ENCODE measurements around the gene GIMAP7. TPM values are rescaled to one million over a fixed set of nuclear protein-coding genes. Genes with fewer than 3 reads are reported as not detected.

The GIMAP7 gene
- polyA plus RNA-seq, 1 donor from 2014 or later = not detected

DNA sequence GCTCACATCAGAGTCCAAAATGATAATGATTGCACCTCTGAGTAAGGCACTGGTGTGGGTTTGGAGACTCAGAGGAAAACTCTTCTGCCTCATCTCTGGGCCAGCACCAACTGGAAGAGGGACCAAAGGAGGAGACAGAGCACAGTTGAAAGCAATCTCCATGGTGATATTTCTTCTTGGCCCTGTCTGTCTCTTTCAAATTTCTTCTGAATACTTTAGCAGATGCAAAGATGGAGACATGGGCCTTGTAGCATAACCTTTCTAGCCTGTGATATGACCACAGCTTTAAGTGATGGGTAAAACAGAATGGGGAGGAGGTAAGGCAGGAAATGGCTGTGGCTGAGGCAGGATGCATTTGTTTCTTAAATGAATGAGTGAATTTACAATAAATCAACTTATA lies 12.2 kb upstream of the GIMAP7 start:
- Histone ChIP-seq H3K9me2 (ENCODE audit: insufficient read depth, low read length) (no peaks in the 10 kb centered on the region), H3K4me2 (ENCODE audit: low read length) (no peak overlapping the region), H3K79me2 (replicated peaks; ENCODE audit: insufficient read depth, low read length) (no peaks in the 10 kb centered on the region), H3K27ac (ENCODE audit: low read length) (no peak overlapping the region), H3K9ac (ENCODE audit: low read length) (no peak overlapping the region), H2AFZ (ENCODE audit: low read depth, low read length) (no peak overlapping the region), H3K4me3 (ENCODE audit: low read length) (no peak overlapping the region), H3K9me3 (ENCODE audit: low read length) (no peaks in the 10 kb centered on the region), H4K20me1 (ENCODE audit: insufficient read depth) (no peaks in the 10 kb centered on the region), H3F3A (ENCODE audit: insufficient read depth, low read length, poor library complexity, severe bottlenecking) (no peaks in the 10 kb centered on the region), H3K36me3 (ENCODE audit: insufficient read depth, low read length) (no peaks in the 10 kb centered on the region), H3K27me3 (ENCODE audit: insufficient read depth, low read depth, low read length) (no peaks in the 10 kb centered on the region)
- TF ChIP-seq EZH2 (IDR thresholded peaks at IDR 0.05; ENCODE audit: borderline replicate concordance, insufficient read depth, low read length, poor library complexity, severe bottlenecking) (no peak), POLR2AphosphoS5 (IDR thresholded peaks at IDR 0.05) (no peak), RAD21 (conservative IDR thresholded peaks at IDR 0.05) (no peak)

DNA sequence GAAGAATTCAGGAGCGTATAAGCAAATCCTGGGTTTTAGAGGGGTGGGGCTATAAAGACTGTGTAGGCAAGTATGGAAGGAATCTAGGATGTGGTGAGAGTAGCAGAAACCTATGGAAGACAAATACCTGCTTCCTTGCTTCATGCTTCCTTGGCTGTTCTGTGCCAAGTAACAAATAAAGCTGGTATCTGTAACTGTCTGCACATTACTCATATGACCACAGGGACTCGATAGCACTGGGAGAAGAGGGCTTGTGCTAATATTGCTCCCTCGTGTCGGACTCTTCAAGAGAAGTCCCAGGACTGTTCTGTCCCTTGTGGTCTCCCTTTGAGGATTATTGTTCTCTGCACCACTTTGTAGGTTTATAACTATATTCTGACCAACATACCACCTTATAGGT lies 11.5 kb upstream of the GIMAP7 start:
- H3K9me2 ChIP-seq (ENCODE audit: insufficient read depth, low read length) = no peaks in the 10 kb centered on the region
- H3K9ac ChIP-seq (ENCODE audit: low read length) = no peak overlapping the region
- no peaks in the 10 kb centered on the region for H3K36me3 ChIP-seq (ENCODE audit: insufficient read depth, low read length)
- H2AFZ ChIP-seq (ENCODE audit: low read depth, low read length) = no peak overlapping the region
- H3K27ac ChIP-seq (ENCODE audit: low read length) = no peak overlapping the region
- no peak overlapping the region for H3K4me3 ChIP-seq (ENCODE audit: low read length)
- H3K27me3 ChIP-seq (ENCODE audit: insufficient read depth, low read depth, low read length) = no peaks in the 10 kb centered on the region
- no peak overlapping the region for H3K4me2 ChIP-seq (ENCODE audit: low read length)
- H3F3A ChIP-seq (ENCODE audit: insufficient read depth, low read length, poor library complexity, severe bottlenecking) = no peaks in the 10 kb centered on the region
- TF ChIP-seq MXI1 (conservative IDR thresholded peaks at IDR 0.05; ENCODE audit: poor library complexity, severe bottlenecking) = no peak
- no peak for TF ChIP-seq RAD21 (conservative IDR thresholded peaks at IDR 0.05)
- TF ChIP-seq, protein P1, sequence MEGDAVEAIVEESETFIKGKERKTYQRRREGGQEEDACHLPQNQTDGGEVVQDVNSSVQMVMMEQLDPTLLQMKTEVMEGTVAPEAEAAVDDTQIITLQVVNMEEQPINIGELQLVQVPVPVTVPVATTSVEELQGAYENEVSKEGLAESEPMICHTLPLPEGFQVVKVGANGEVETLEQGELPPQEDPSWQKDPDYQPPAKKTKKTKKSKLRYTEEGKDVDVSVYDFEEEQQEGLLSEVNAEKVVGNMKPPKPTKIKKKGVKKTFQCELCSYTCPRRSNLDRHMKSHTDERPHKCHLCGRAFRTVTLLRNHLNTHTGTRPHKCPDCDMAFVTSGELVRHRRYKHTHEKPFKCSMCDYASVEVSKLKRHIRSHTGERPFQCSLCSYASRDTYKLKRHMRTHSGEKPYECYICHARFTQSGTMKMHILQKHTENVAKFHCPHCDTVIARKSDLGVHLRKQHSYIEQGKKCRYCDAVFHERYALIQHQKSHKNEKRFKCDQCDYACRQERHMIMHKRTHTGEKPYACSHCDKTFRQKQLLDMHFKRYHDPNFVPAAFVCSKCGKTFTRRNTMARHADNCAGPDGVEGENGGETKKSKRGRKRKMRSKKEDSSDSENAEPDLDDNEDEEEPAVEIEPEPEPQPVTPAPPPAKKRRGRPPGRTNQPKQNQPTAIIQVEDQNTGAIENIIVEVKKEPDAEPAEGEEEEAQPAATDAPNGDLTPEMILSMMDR (IDR thresholded peaks at IDR 0.05; ENCODE audit: poor library complexity, severe bottlenecking) = no peak
- TF ChIP-seq, protein P2, sequence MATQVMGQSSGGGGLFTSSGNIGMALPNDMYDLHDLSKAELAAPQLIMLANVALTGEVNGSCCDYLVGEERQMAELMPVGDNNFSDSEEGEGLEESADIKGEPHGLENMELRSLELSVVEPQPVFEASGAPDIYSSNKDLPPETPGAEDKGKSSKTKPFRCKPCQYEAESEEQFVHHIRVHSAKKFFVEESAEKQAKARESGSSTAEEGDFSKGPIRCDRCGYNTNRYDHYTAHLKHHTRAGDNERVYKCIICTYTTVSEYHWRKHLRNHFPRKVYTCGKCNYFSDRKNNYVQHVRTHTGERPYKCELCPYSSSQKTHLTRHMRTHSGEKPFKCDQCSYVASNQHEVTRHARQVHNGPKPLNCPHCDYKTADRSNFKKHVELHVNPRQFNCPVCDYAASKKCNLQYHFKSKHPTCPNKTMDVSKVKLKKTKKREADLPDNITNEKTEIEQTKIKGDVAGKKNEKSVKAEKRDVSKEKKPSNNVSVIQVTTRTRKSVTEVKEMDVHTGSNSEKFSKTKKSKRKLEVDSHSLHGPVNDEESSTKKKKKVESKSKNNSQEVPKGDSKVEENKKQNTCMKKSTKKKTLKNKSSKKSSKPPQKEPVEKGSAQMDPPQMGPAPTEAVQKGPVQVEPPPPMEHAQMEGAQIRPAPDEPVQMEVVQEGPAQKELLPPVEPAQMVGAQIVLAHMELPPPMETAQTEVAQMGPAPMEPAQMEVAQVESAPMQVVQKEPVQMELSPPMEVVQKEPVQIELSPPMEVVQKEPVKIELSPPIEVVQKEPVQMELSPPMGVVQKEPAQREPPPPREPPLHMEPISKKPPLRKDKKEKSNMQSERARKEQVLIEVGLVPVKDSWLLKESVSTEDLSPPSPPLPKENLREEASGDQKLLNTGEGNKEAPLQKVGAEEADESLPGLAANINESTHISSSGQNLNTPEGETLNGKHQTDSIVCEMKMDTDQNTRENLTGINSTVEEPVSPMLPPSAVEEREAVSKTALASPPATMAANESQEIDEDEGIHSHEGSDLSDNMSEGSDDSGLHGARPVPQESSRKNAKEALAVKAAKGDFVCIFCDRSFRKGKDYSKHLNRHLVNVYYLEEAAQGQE (IDR thresholded peaks at IDR 0.05; ENCODE audit: borderline replicate concordance) = no peak
- no peaks in the 10 kb centered on the region for H3K9me3 ChIP-seq (ENCODE audit: low read length)
- H4K20me1 ChIP-seq (ENCODE audit: insufficient read depth) = no peaks in the 10 kb centered on the region
- no peaks in the 10 kb centered on the region for H3K79me2 ChIP-seq (replicated peaks; ENCODE audit: insufficient read depth, low read length)

DNA sequence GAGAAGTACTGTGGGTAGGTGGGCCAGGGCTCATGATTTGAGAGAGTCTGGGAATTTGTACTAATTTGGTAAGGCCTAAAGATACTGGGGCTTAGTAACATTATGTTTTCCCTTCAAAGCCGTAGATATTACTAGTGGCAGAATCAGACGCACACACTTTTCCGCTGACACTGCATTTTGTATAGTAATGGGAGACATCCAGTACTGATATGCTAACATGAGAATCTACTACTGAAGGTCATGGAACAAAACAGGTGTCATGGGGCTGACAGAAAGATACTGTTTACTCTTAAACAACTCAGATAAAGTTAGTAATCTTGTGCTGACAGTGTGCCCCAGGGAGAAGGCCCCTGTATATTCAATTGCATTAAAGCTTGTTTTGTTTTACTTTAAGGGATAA lies 11.1 kb upstream of the GIMAP7 start:
- no peaks in the 10 kb centered on the region for H3K9me3 ChIP-seq (ENCODE audit: low read length)
- H3K9me2 ChIP-seq (ENCODE audit: insufficient read depth, low read length) = no peaks in the 10 kb centered on the region
- H3F3A ChIP-seq (ENCODE audit: insufficient read depth, low read length, poor library complexity, severe bottlenecking) = no peaks in the 10 kb centered on the region
- H2AFZ ChIP-seq (ENCODE audit: low read depth, low read length) = no peak overlapping the region
- TF ChIP-seq EP300 (conservative IDR thresholded peaks at IDR 0.05; ENCODE audit: poor library complexity, severe bottlenecking) (no peak), POLR2AphosphoS5 (IDR thresholded peaks at IDR 0.05) (no peak), TAF1 (IDR thresholded peaks at IDR 0.05; ENCODE audit: low read depth) (no peak)
- H4K20me1 ChIP-seq (ENCODE audit: insufficient read depth) = no peaks in the 10 kb centered on the region
- no peaks in the 10 kb centered on the region for H3K79me2 ChIP-seq (replicated peaks; ENCODE audit: insufficient read depth, low read length)
- no peaks in the 10 kb centered on the region for H3K36me3 ChIP-seq (ENCODE audit: insufficient read depth, low read length)
- H3K27me3 ChIP-seq (ENCODE audit: insufficient read depth, low read depth, low read length) = no peaks in the 10 kb centered on the region
- H3K9ac ChIP-seq (ENCODE audit: low read length) = no peak overlapping the region
- H3K27ac ChIP-seq (ENCODE audit: low read length) = no peak overlapping the region
- no peak overlapping the region for H3K4me3 ChIP-seq (ENCODE audit: low read length)
- no peak overlapping the region for H3K4me2 ChIP-seq (ENCODE audit: low read length)
